Measurements from ENCODE around the gene MSANTD7.

GRCh38 chr10:14880229-14880628, 42.1 kb downstream of the MSANTD7 start:
- no peak for TF ChIP-seq CTCF (IDR thresholded peaks at IDR 0.05)
- TF ChIP-seq POLR2A (IDR thresholded peaks at IDR 0.05) = no peak
